ENCODE results near the gene SLC27A1. TPM values are rescaled to one million over a fixed set of nuclear protein-coding genes. Genes with fewer than 3 reads are reported as not detected.

SLC27A1 gene
- total RNA-seq, 2 donors from 2014 or later = 29.1 to 36.4 TPM

GRCh38 chr19:17500447-17501198, 30.3 kb downstream of the SLC27A1 start:
- Histone ChIP-seq H3K4me3 (no peak overlapping the region), H3K9me3 (no peaks in the 10 kb centered on the region), H3K36me3 (peaks cover 8% of the 10 kb centered on the region), H3K27ac (no peak overlapping the region), H3K27me3 (replicated peaks; ENCODE audit: insufficient read depth) (no peaks in the 10 kb centered on the region), H3K4me1 (ENCODE audit: control insufficient read depth in 1 of 2, low read depth in 2 of 2) (no peaks in the 10 kb centered on the region)
- ATAC-seq (ENCODE audit: insufficient number of reproducible peaks, low FRiP score, low read depth) (no peak), DNase-seq (ENCODE audit: low spot score) (no peak)
- TF ChIP-seq, protein P1, sequence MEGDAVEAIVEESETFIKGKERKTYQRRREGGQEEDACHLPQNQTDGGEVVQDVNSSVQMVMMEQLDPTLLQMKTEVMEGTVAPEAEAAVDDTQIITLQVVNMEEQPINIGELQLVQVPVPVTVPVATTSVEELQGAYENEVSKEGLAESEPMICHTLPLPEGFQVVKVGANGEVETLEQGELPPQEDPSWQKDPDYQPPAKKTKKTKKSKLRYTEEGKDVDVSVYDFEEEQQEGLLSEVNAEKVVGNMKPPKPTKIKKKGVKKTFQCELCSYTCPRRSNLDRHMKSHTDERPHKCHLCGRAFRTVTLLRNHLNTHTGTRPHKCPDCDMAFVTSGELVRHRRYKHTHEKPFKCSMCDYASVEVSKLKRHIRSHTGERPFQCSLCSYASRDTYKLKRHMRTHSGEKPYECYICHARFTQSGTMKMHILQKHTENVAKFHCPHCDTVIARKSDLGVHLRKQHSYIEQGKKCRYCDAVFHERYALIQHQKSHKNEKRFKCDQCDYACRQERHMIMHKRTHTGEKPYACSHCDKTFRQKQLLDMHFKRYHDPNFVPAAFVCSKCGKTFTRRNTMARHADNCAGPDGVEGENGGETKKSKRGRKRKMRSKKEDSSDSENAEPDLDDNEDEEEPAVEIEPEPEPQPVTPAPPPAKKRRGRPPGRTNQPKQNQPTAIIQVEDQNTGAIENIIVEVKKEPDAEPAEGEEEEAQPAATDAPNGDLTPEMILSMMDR (IDR thresholded peaks at IDR 0.05) = no peak

DNA sequence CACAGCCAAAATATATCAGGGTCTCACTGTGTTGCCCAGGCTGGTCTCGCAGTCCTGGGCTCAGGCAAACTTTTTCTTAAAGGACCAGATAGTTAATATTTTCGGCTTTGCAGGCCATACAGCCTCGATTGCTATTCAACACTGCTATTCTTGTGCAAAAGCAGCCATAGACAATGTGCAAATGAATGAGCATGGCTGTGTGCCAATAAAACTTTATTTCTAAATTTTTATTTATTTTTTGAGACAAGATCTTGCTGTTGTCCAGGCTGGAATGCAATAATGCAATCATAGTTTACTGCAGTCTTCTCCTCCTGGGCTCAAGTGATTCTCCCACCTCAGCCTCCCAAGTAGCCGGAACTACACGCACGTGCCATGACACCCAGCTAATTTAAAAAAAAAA, 32.9 kb downstream of the SLC27A1 start:
- no peaks in the 10 kb centered on the region for H3K4me1 ChIP-seq (ENCODE audit: control insufficient read depth in 1 of 2, low read depth in 2 of 2)
- no peaks in the 10 kb centered on the region for H3K9me3 ChIP-seq
- H3K27ac ChIP-seq = no peak overlapping the region
- ATAC-seq (ENCODE audit: insufficient number of reproducible peaks, low FRiP score, low read depth) = no peak
- H3K4me3 ChIP-seq = no peak overlapping the region
- H3K27me3 ChIP-seq (replicated peaks; ENCODE audit: insufficient read depth) = no peaks in the 10 kb centered on the region
- DNase-seq (ENCODE audit: low spot score) = no peak
- peaks cover 3% of the 10 kb centered on the region for H3K36me3 ChIP-seq
- TF ChIP-seq, protein P1 (IDR thresholded peaks at IDR 0.05) = no peak

GRCh38 chr19:17504030-17504429, 33.7 kb downstream of the SLC27A1 start:
- DNase-seq (ENCODE audit: low spot score) = no peak
- Histone ChIP-seq H3K4me3 (no peak overlapping the region), H3K27me3 (replicated peaks; ENCODE audit: insufficient read depth) (no peaks in the 10 kb centered on the region), H3K27ac (no peak overlapping the region), H3K36me3 (peaks cover 3% of the 10 kb centered on the region), H3K9me3 (no peaks in the 10 kb centered on the region), H3K4me1 (ENCODE audit: control insufficient read depth in 1 of 2, low read depth in 2 of 2) (no peaks in the 10 kb centered on the region)
- TF ChIP-seq, protein P1 (IDR thresholded peaks at IDR 0.05) = no peak
- no peak for ATAC-seq (ENCODE audit: insufficient number of reproducible peaks, low FRiP score, low read depth)

- Histone ChIP-seq H3K27ac (no peak overlapping the region), H3K4me1 (ENCODE audit: control insufficient read depth in 1 of 2, low read depth in 2 of 2) (peaks cover 0 to 3% of the 10 kb centered on the region in 2 donors), H3K36me3 (peaks cover 3% of the 10 kb centered on the region), H3K9me3 (no peaks in the 10 kb centered on the region), H3K4me3 (no peak overlapping the region), H3K27me3 (replicated peaks; ENCODE audit: insufficient read depth) (no peaks in the 10 kb centered on the region)
- TF ChIP-seq, protein P1 (IDR thresholded peaks at IDR 0.05) = no peak
- DNase-seq (ENCODE audit: low spot score) = no peak
- no peak for ATAC-seq (ENCODE audit: insufficient number of reproducible peaks, low FRiP score, low read depth)
These were observed 34.1 kb downstream of the SLC27A1 start for GRCh38 chr19:17504456-17504855.

GRCh38 chr19:17505223-17505622, 34.9 kb downstream of the SLC27A1 start:
- H3K4me3 ChIP-seq = no peak overlapping the region
- no peak overlapping the region for H3K27ac ChIP-seq
- DNase-seq (ENCODE audit: low spot score) = no peak
- TF ChIP-seq, protein P1 (IDR thresholded peaks at IDR 0.05) = no peak
- peaks cover under 1 to 11% of the 10 kb centered on the region in 2 donors for H3K4me1 ChIP-seq (ENCODE audit: control insufficient read depth in 1 of 2, low read depth in 2 of 2)
- H3K27me3 ChIP-seq (replicated peaks; ENCODE audit: insufficient read depth) = no peaks in the 10 kb centered on the region
- peaks cover 3% of the 10 kb centered on the region for H3K36me3 ChIP-seq
- ATAC-seq (ENCODE audit: insufficient number of reproducible peaks, low FRiP score, low read depth) = no peak
- no peaks in the 10 kb centered on the region for H3K9me3 ChIP-seq
